Liver (tissue), 9 donors: Measurements from ENCODE around the gene SYNGR2. TPM values are rescaled to one million over a fixed set of nuclear protein-coding genes. Genes with fewer than 3 reads are reported as not detected.

Source experiments
- DNase-seq: peaks from one replicate; pipeline ENCODE4 v3.0.0-alpha.2; 2017; ENCODE audit warnings: low spot score
- H3K27ac ChIP-seq, 2 donors: one replicate each; pipeline ENCODE4 v1.7.0; 2013; ENCODE audit warnings: inconsistent platforms in 2 of 2, low read length in 2 of 2, control low read depth in 1 of 2, low read depth in 1 of 2, mild to moderate bottlenecking in 1 of 2
- H3K27me3 ChIP-seq, 4 donors: one replicate each; pipeline versions ENCODE4 v1.6.1 to v1.7.0; 2013; ENCODE audit warnings: low read length in 3 of 4, inconsistent platforms in 1 of 4, mild to moderate bottlenecking in 1 of 4, moderate library complexity in 1 of 4; ENCODE audit not compliant: control insufficient read depth in 4 of 4, insufficient read depth in 4 of 4
- H3K36me3 ChIP-seq, 4 donors: one replicate each; pipeline versions ENCODE4 v1.6.1 to v1.7.0; 2013; ENCODE audit warnings: low read length in 3 of 4, mild to moderate bottlenecking in 3 of 4, low read depth in 1 of 4, moderate library complexity in 1 of 4; ENCODE audit not compliant: control insufficient read depth in 4 of 4, insufficient read depth in 3 of 4
- H3K4me1 ChIP-seq, 4 donors: one replicate each; pipeline versions ENCODE4 v1.6.1 to v1.7.0; 2013; ENCODE audit warnings: low read length in 3 of 4, mild to moderate bottlenecking in 3 of 4, moderate library complexity in 1 of 4; ENCODE audit not compliant: control insufficient read depth in 4 of 4, insufficient read depth in 4 of 4
- H3K4me3 ChIP-seq, 3 donors: one replicate each; pipeline versions ENCODE4 v1.6.1 to v1.7.0; 2013; ENCODE audit warnings: low read length in 3 of 3, control low read depth in 1 of 3, low read depth in 1 of 3, mild to moderate bottlenecking in 1 of 3
- H3K9ac ChIP-seq, 2 donors: one replicate each; pipeline ENCODE4 v1.7.0; 2013; ENCODE audit warnings: low read length in 2 of 2, mild to moderate bottlenecking in 2 of 2, moderate library complexity in 2 of 2, control low read depth in 1 of 2, low read depth in 1 of 2
- H3K9me3 ChIP-seq, 4 donors: one replicate each; pipeline versions ENCODE4 v1.6.1 to v1.7.0; 2013; ENCODE audit warnings: low read length in 3 of 4; ENCODE audit not compliant: control insufficient read depth in 4 of 4
- ATF3 ChIP-seq: IDR thresholded peaks from 2 replicates; pipeline ENCODE4 v1.6.1; 2016; ENCODE audit warnings: antibody characterized with exemption
- CTCF ChIP-seq: fragments of 150-350 bp; IDR thresholded peaks from 2 replicates; pipeline ENCODE4 v1.5.1; 2017; ENCODE audit warnings: improper control_type of control experiment, low read depth, low read length; ENCODE audit not compliant: missing input control
- EGR1 ChIP-seq, 2 donors: IDR thresholded peaks; 2 replicates each; pipeline ENCODE4 v1.6.1; 2016 to 2018; ENCODE audit warnings: antibody characterized with exemption in 2 of 2, low read depth in 2 of 2
- FOXA1 ChIP-seq: IDR thresholded peaks from 2 replicates; pipeline ENCODE4 v1.6.1; 2016; ENCODE audit warnings: antibody characterized with exemption
- FOXA2 ChIP-seq: IDR thresholded peaks from 2 replicates; pipeline ENCODE4 v1.6.1; 2016; ENCODE audit warnings: antibody characterized with exemption
- GABPA ChIP-seq, 2 donors: IDR thresholded peaks in 1 of 2; conservative IDR thresholded peaks in 1 of 2; 2 replicates each; pipeline ENCODE4 v1.6.1; 2016; ENCODE audit warnings: antibody characterized with exemption in 2 of 2, mild to moderate bottlenecking in 1 of 2, moderate library complexity in 1 of 2
- HNF4A ChIP-seq, 2 donors: conservative IDR thresholded peaks; 2 replicates each; pipeline ENCODE4 v1.6.1; 2016; ENCODE audit warnings: antibody characterized with exemption in 2 of 2, mild to moderate bottlenecking in 2 of 2
- HNF4G ChIP-seq: IDR thresholded peaks from 2 replicates; pipeline ENCODE4 v1.6.1; 2016; ENCODE audit warnings: antibody characterized with exemption
- JUND ChIP-seq, 2 donors: IDR thresholded peaks; 2 replicates each; pipeline ENCODE4 v1.6.1; 2016; ENCODE audit warnings: antibody characterized with exemption in 2 of 2
- MAX ChIP-seq: IDR thresholded peaks from 2 replicates; pipeline ENCODE4 v1.6.1; 2016; ENCODE audit warnings: antibody characterized with exemption
- NR2F2 ChIP-seq: IDR thresholded peaks from 2 replicates; pipeline ENCODE4 v1.6.1; 2016; ENCODE audit warnings: antibody characterized with exemption
- RAD21 ChIP-seq, 2 donors: IDR thresholded peaks; 2 replicates each; pipeline ENCODE4 v1.6.1; 2016; ENCODE audit warnings: antibody characterized with exemption in 2 of 2, mild to moderate bottlenecking in 2 of 2
- REST ChIP-seq: IDR thresholded peaks from 2 replicates; pipeline ENCODE4 v1.6.1; 2016; ENCODE audit warnings: antibody characterized with exemption, mild to moderate bottlenecking
- RXRA ChIP-seq, 2 donors: IDR thresholded peaks; 2 replicates each; pipeline ENCODE4 v1.6.1; 2017 to 2018; ENCODE audit warnings: antibody characterized with exemption in 2 of 2, mild to moderate bottlenecking in 1 of 2
- SP1 ChIP-seq: IDR thresholded peaks from 2 replicates; pipeline ENCODE4 v1.6.1; 2018; ENCODE audit warnings: antibody characterized with exemption, mild to moderate bottlenecking
- TAF1 ChIP-seq: conservative IDR thresholded peaks from 2 replicates; pipeline ENCODE4 v1.6.1; 2016; ENCODE audit warnings: antibody characterized with exemption, mild to moderate bottlenecking
- YY1 ChIP-seq: IDR thresholded peaks from 2 replicates; pipeline ENCODE4 v1.6.1; 2016; ENCODE audit warnings: antibody characterized with exemption, mild to moderate bottlenecking
- ZBTB33 ChIP-seq: IDR thresholded peaks from 2 replicates; pipeline ENCODE4 v1.6.1; 2016; ENCODE audit warnings: antibody characterized with exemption
- WGBS: extraction: QIAGEN DNeasy Blood & Tissue Kit; methylation state at CpG from one replicate; pipeline ENCODE4 v1.1.7; 2013; 5-methylcytosine and 5-hydroxymethylcytosine counted together
- polyA plus RNA-seq, 2 donors: library from polyadenylated mRNA; stranded (reverse) in 1 of 2; unstranded in 1 of 2; fragments of 200-250 nt in 1 of 2; fragments of >200 nt in 1 of 2; fragmentation: Nextera tagmentation in 1 of 2; extraction: Ambion mirVana in 1 of 2; gene quantifications; one replicate each; pipeline versions ENCODE4 v1.2.1 to v1.2.3, GENCODE V29; 2013 to 2015
- total RNA-seq, 2 donors: library from RNA; depleted of rRNA; stranded (reverse); fragments of >200 nt; gene quantifications; one replicate each; pipeline ENCODE4 v1.2.3, GENCODE V29; 2014
- donor health status: healthy.
- donor health status: healthy.
- donor health status: healthy.
- donor health status: healthy.
- donor health status: healthy.

The SYNGR2 gene
- total and polyA plus RNA-seq, 4 donors = 27.9 to 84.7 (median 55.2) TPM

GRCh38 chr17:78174870-78175642, 6.7 kb downstream of the SYNGR2 start:
- peaks cover 13 to 48% (median 34%) of the 10 kb centered on the region in 4 donors for H3K4me1 ChIP-seq
- H3K9ac ChIP-seq = peak overlapping the region in 1 of 2 donors; percentile 36
- no peaks in the 10 kb centered on the region for H3K27me3 ChIP-seq
- H3K9me3 ChIP-seq = no peaks in the 10 kb centered on the region
- DNase-seq = no peak
- peak overlapping the region; percentile 7 to 49 (median 31) for H3K4me3 ChIP-seq
- WGBS = 32% methylated on average over 28 of the region's 28 CpGs
- peaks cover 0 to 21% (median 4%) of the 10 kb centered on the region in 4 donors for H3K36me3 ChIP-seq
- TF ChIP-seq ATF3 (no peak), REST (no peak), HNF4A (conservative IDR thresholded peaks at IDR 0.05) (peak in 1 of 2 donors; percentile 69), MAX (peak; percentile 76), HNF4G (no peak), TAF1 (peak; percentile 9), FOXA1 (no peak), SP1 (peak; percentile 40), FOXA2 (no peak), NR2F2 (no peak), GABPA (IDR thresholded peaks at IDR 0.05 in 1 of 2, conservative IDR thresholded peaks at IDR 0.05 in 1 of 2) (no peak), EGR1 (IDR thresholded peaks at IDR 0.05; ENCODE audit: low read depth in 2 of 2) (peak in 1 of 2 donors; percentile 44), RXRA (IDR thresholded peaks at IDR 0.05) (peak; percentile 60 to 78), YY1 (peak; percentile 77), JUND (IDR thresholded peaks at IDR 0.05) (peak in 1 of 2 donors; percentile 9), ZBTB33 (no peak), CTCF (peak; percentile 42), RAD21 (IDR thresholded peaks at IDR 0.05) (peak in 1 of 2 donors; percentile 47)
- H3K27ac ChIP-seq = peak overlapping the region; percentile 69 to 76
